Osteoblast (primary cell): ENCODE data around the gene PCDH12. TPM values are rescaled to one million over a fixed set of nuclear protein-coding genes. Genes with fewer than 3 reads are reported as not detected.

Experiments used
- DNase-seq: peaks from one replicate; pipeline ENCODE4 v3.0.0; 2011; ENCODE audit warnings: low spot score, mixed read lengths; ENCODE audit not compliant: insufficient read length; ENCODE audit errors: missing footprints
- H2AFZ ChIP-seq: 2 replicates; pipeline ENCODE4 v1.6.0; 2011; ENCODE audit warnings: mild to moderate bottlenecking, low read length
- H3K27ac ChIP-seq: 2 replicates; pipeline ENCODE4 v1.5.1; 2011; ENCODE audit warnings: mild to moderate bottlenecking, low read depth, low read length, moderate library complexity
- H3K27me3 ChIP-seq: 2 replicates; pipeline ENCODE4 v1.6.0; 2012; ENCODE audit warnings: mild to moderate bottlenecking, control low read depth, inconsistent platforms, low read length, moderate library complexity; ENCODE audit not compliant: insufficient read depth
- H3K36me3 ChIP-seq: 2 replicates; pipeline ENCODE4 v1.5.1; 2011; ENCODE audit warnings: mild to moderate bottlenecking, low read length, control low read depth, moderate library complexity; ENCODE audit not compliant: insufficient read depth
- H3K4me1 ChIP-seq: 2 replicates; pipeline ENCODE4 v1.5.1; 2011; ENCODE audit warnings: mild to moderate bottlenecking, low read length, control low read depth, moderate library complexity; ENCODE audit not compliant: insufficient read depth
- H3K4me2 ChIP-seq: 2 replicates; pipeline ENCODE4 v1.6.0; 2011; ENCODE audit warnings: mild to moderate bottlenecking, low read length; ENCODE audit not compliant: insufficient read depth
- H3K4me3 ChIP-seq: fragments of 200-600 bp; sonication (generic); 3 replicates; pipeline ENCODE4 v1.5.1; 2012; ENCODE audit warnings: mild to moderate bottlenecking, low read length, inconsistent platforms; ENCODE audit not compliant: insufficient read depth
- H3K79me2 ChIP-seq: 2 replicates; pipeline ENCODE4 v1.6.0; 2012; ENCODE audit warnings: mild to moderate bottlenecking, low read length, control low read depth, inconsistent platforms; ENCODE audit not compliant: insufficient read depth
- H3K9me3 ChIP-seq: 2 replicates; pipeline ENCODE4 v1.5.1; 2011; ENCODE audit warnings: low read depth, low read length, control low read depth
- H4K20me1 ChIP-seq: 2 replicates; pipeline ENCODE4 v1.6.0; 2012; ENCODE audit warnings: mild to moderate bottlenecking, low read length, control low read depth; ENCODE audit not compliant: insufficient read depth
- CTCF ChIP-seq: IDR thresholded peaks from 2 replicates; pipeline ENCODE4 v1.5.1; 2011; ENCODE audit warnings: mild to moderate bottlenecking, low read depth, low read length, moderate library complexity; ENCODE audit errors: extremely low read depth
- total RNA-seq: library from RNA; depleted of rRNA; stranded (reverse); fragments of >200 nt; gene quantifications from 2 replicates; pipeline ENCODE4 v1.2.3, GENCODE V29; 2012

Gene PCDH12
- total RNA-seq, 1 donor, result not detected

- Histone ChIP-seq H3K4me3 (peak overlapping the region; percentile 83), H3K4me2 (peak overlapping the region; percentile 92), H3K79me2 (peaks cover 41% of the 10 kb centered on the region), H3K9me3 (no peaks in the 10 kb centered on the region), H2AFZ (peak overlapping the region; percentile 91), H3K27me3 (no peaks in the 10 kb centered on the region), H3K27ac (peak overlapping the region; percentile 94), H3K4me1 (peaks cover 33% of the 10 kb centered on the region), H3K36me3 (peaks cover 25% of the 10 kb centered on the region), H4K20me1 (peaks cover 10% of the 10 kb centered on the region)
- no peak for DNase-seq
- no peak for TF ChIP-seq CTCF
These were observed 12.1 kb upstream of the PCDH12 start for GRCh38 chr5:141969783-141970771.

GRCh38 chr5:141968914-141969608 lies 11.1 kb upstream of the PCDH12 start, which contains the start of gene RNF14:
Gene RNF14, plus strand, starts transcription at chr5:141969105. Its CDS starts 4,484 bp downstream, at chr5:141973589.
- Histone ChIP-seq H3K4me2 (peak within 1 kb of the TSS; percentile 92), H3K36me3 (peaks cover 14% of the 10 kb centered on the region), H2AFZ (peak within 1 kb of the TSS; percentile 97), H4K20me1 (peaks cover 8% of the 10 kb centered on the region), H3K9me3 (no peaks in the 10 kb centered on the region), H3K27me3 (no peaks in the 10 kb centered on the region), H3K27ac (peak within 1 kb of the TSS; percentile 94), H3K4me3 (peak within 1 kb of the TSS; percentile 83), H3K4me1 (peaks cover 26% of the 10 kb centered on the region), H3K79me2 (peaks cover 34% of the 10 kb centered on the region)
- peak; percentile 98 for DNase-seq
- peak; percentile 86 for TF ChIP-seq CTCF

DNA sequence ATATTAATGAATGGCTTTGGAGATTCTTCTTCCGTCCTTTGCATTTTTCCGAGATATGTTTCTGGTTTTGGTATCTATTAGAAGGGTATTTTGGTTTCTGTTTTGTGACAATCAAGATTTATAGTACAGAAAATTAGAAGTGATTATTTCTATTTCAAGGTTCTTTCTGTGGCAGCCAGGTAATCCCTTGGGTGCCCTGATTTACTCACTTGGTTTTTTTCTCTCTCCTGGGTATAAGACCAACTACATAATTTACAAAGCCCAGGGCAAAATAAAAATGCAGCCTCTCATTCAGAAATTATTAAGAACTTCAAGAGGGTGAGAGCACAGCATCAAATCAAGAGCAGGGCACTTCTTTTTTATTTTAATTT lies 8.9 kb upstream of the PCDH12 start:
- H3K9me3 ChIP-seq, result no peaks in the 10 kb centered on the region
- no peak overlapping the region for H3K4me3 ChIP-seq
- no peak for TF ChIP-seq CTCF
- no peak overlapping the region for H3K4me2 ChIP-seq
- no peak for DNase-seq
- peaks cover 2% of the 10 kb centered on the region for H4K20me1 ChIP-seq
- H3K27me3 ChIP-seq, result no peaks in the 10 kb centered on the region
- peaks cover under 1% of the 10 kb centered on the region for H3K36me3 ChIP-seq
- H2AFZ ChIP-seq, result no peak overlapping the region
- H3K79me2 ChIP-seq, result peaks cover 21% of the 10 kb centered on the region
- no peak overlapping the region for H3K27ac ChIP-seq
- H3K4me1 ChIP-seq, result peaks cover 18% of the 10 kb centered on the region
